HepG2 (cell line): ENCODE results near the gene APOL5. TPM values are rescaled to one million over a fixed set of nuclear protein-coding genes. Genes with fewer than 3 reads are reported as not detected.
"Not testable (repeated sequence)": the region's sequence is repeated elsewhere in the genome, so short reads cannot be mapped to it uniquely, and the experiment has no call there.

Experiments used
- ATAC-seq: fragments of 200-7000 bp; cut with Tn5 transposase; 3 replicates; pipeline ENCODE4 v1.9.1; 2020; ENCODE audit warnings: mild to moderate bottlenecking, moderate library complexity
- BruUV-seq: library from RNA; stranded (reverse); fragments of 400-500 nt; replicated peaks from 2 replicates; lab custom pipeline; 2021; lab: Mats Ljungman, UMichigan
- CTCF ChIA-PET: fragments of 300-600 bp; formaldehyde crosslinking; extraction: SDS; loops from one replicate; lab custom pipeline; 2021; ENCODE audit warnings: low total read pairs, inconsistent platforms, low intra/inter-chr PET ratio; lab: Yijun Ruan, JAX
- POLR2A ChIA-PET: fragments of 350-600 bp; sonication (Branson Sonifier 250); formaldehyde crosslinking; loops from one replicate; lab custom pipeline; 2020; ENCODE audit warnings: antibody characterized with exemption, inconsistent platforms; lab: Yijun Ruan, JAX
- DNase-seq: peaks from one replicate; pipeline ENCODE4 v3.0.0-alpha.2; 2015; ENCODE audit warnings: low spot score
- FAIRE-seq: peaks from 3 replicates; lab custom pipeline; 2011; peaks lifted over from hg19 to GRCh38; lab: Jason Lieb, UNC
- H2AFZ ChIP-seq: one replicate; pipeline ENCODE4 v1.6.1; 2011; ENCODE audit warnings: low read length, inconsistent platforms
- H3K27ac ChIP-seq: fragments of 300-600 bp; 3 replicates; pipeline ENCODE4 v1.8.0; 2011; ENCODE audit warnings: mixed run types, mild to moderate bottlenecking, mixed read lengths, low read length, inconsistent platforms; ENCODE audit not compliant: insufficient read depth; ENCODE audit errors: extremely low read length
- H3K27me3 ChIP-seq, 2 experiments: fragments of 200-600 bp in 1 of 2; 2 replicates in 1 of 2; 3 replicates in 1 of 2; pipeline versions ENCODE4 v1.6.0 to v1.8.0; 2011; ENCODE audit warnings: low read length in 2 of 2, mild to moderate bottlenecking in 2 of 2, moderate library complexity in 2 of 2, inconsistent platforms in 1 of 2; ENCODE audit not compliant: insufficient read depth in 2 of 2, control insufficient read depth in 1 of 2
- H3K36me3 ChIP-seq, 2 experiments: fragments of 200-600 bp in 1 of 2; replicated peaks in 1 of 2; 2 replicates in 1 of 2; 3 replicates in 1 of 2; pipeline versions ENCODE4 v1.5.1 to v1.8.0; 2011; ENCODE audit warnings: low read length in 2 of 2, inconsistent platforms in 1 of 2; ENCODE audit not compliant: insufficient read depth in 2 of 2, control insufficient read depth in 1 of 2
- H3K4me1 ChIP-seq: 2 replicates; pipeline ENCODE4 v1.5.1; 2012; ENCODE audit warnings: low read length, inconsistent platforms; ENCODE audit not compliant: insufficient read depth
- H3K4me2 ChIP-seq: 2 replicates; pipeline ENCODE4 v1.6.0; 2011; ENCODE audit warnings: low read depth, low read length, inconsistent platforms
- H3K4me3 ChIP-seq, 3 experiments: fragments of 200-600 bp in 1 of 3; sonication (generic), shearing (Covaris generic) in 1 of 3; replicated peaks in 1 of 3; 2 replicates each; pipeline ENCODE4 v1.5.1; 2011 to 2016; ENCODE audit warnings: low read length in 3 of 3, inconsistent platforms in 2 of 3, low read depth in 2 of 3, mild to moderate bottlenecking in 2 of 3, control low read depth in 1 of 3, mixed read lengths in 1 of 3; ENCODE audit not compliant: insufficient read depth in 1 of 3
- H3K79me2 ChIP-seq: one replicate; pipeline ENCODE4 v1.6.1; 2011; ENCODE audit warnings: low read length, inconsistent platforms; ENCODE audit not compliant: insufficient read depth
- H3K9ac ChIP-seq: 2 replicates; pipeline ENCODE4 v1.6.0; 2011; ENCODE audit warnings: mild to moderate bottlenecking, low read depth, low read length, inconsistent platforms; ENCODE audit not compliant: insufficient read depth
- H3K9me3 ChIP-seq: 2 replicates; pipeline ENCODE4 v1.5.1; 2012; ENCODE audit warnings: mild to moderate bottlenecking, low read length
- H4K20me1 ChIP-seq: 2 replicates; pipeline ENCODE4 v1.6.0; 2011; ENCODE audit warnings: inconsistent platforms, mild to moderate bottlenecking, low read length, moderate library complexity; ENCODE audit not compliant: insufficient read depth
- ATF3 ChIP-seq: sonication (generic); formaldehyde crosslinking; IDR thresholded peaks from 2 replicates; pipeline ENCODE4 v1.4.0; 2020; ENCODE audit warnings: missing genetic modification reagents
- ZNF770 ChIP-seq: sonication (generic); formaldehyde crosslinking; IDR thresholded peaks from 2 replicates; pipeline ENCODE4 v1.5.0; 2020; ENCODE audit warnings: mild to moderate bottlenecking, missing genetic modification reagents
- WGBS: methylation state at CpG from one replicate; pipeline ENCODE4 v1.1.6; 2017; ENCODE audit warnings: low lambda C conversion rate; 5-methylcytosine and 5-hydroxymethylcytosine counted together
- in situ Hi-C: cut with HindIII; loops from 2 replicates; pipeline ENCODE4 v1.10.0; 2017; ENCODE audit warnings: low pct_unique_long_range_greater_than_20kb; ENCODE audit not compliant: extremely low pct_ligation_motif_present
- intact Hi-C: fragments of 100-400 bp; cut with micrococcal nuclease; formaldehyde crosslinking; loops from one replicate; pipeline ENCODE4 v1.10.0; 2022; ENCODE audit not compliant: unreplicated experiment
- polyA plus RNA-seq, 8 experiments: library from polyadenylated mRNA; depleted of rRNA in 3 of 8; stranded (reverse) in 7 of 8; unstranded in 1 of 8; fragments of >200 nt; fragmentation: Illumina TruSeq in 4 of 8; extraction: Trizol in 4 of 8; gene quantifications; 2 replicates each; pipeline versions ENCODE4 v1.2.1 to v1.2.3, GENCODE V29; 2011 to 2016; ENCODE audit warnings: low read depth in 4 of 8, missing spikeins in 1 of 8, mixed read lengths in 1 of 8; ENCODE audit not compliant: insufficient read depth in 1 of 8
- total RNA-seq, 5 experiments: library from RNA; depleted of rRNA; stranded (reverse); fragments of >200 nt; fragmentation: Illumina TruSeq; extraction: Trizol; gene quantifications; 2 replicates each; pipeline ENCODE4 v1.2.3, GENCODE V29; 2016; ENCODE audit warnings: low read depth in 1 of 5
- TF ChIP-seq, protein P1 (sequence below): sonication (generic); formaldehyde crosslinking; IDR thresholded peaks from 2 replicates; pipeline ENCODE4 v1.9.0; 2021; ENCODE audit warnings: mild to moderate bottlenecking, missing genetic modification reagents

APOL5 gene
- total and polyA plus RNA-seq, 2 of the 13 experiments (the other 11 are each of a cell fraction or from before 2014, with no cell fraction given): not detected

DNA sequence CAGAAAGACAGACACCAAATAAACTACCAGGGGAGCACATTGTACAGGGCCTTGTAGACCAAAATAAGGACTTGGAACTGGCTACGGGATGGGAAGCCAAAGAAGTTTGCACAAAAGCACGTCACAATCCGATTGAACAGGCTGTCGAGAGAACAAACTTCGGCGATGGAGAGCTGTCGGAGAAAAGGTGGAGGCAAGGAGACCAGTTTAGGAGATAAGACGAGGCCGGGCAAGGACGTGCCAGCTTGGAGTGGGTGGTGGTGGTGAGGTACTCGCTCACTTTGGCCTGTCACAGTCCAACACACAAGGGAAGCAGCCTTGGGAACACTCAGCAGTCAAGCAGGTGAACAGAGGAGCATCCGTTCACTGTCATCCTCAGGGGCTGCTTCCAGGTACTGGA is 19.0 kb downstream of the APOL5 start (continued):
- TF ChIP-seq, protein P1, sequence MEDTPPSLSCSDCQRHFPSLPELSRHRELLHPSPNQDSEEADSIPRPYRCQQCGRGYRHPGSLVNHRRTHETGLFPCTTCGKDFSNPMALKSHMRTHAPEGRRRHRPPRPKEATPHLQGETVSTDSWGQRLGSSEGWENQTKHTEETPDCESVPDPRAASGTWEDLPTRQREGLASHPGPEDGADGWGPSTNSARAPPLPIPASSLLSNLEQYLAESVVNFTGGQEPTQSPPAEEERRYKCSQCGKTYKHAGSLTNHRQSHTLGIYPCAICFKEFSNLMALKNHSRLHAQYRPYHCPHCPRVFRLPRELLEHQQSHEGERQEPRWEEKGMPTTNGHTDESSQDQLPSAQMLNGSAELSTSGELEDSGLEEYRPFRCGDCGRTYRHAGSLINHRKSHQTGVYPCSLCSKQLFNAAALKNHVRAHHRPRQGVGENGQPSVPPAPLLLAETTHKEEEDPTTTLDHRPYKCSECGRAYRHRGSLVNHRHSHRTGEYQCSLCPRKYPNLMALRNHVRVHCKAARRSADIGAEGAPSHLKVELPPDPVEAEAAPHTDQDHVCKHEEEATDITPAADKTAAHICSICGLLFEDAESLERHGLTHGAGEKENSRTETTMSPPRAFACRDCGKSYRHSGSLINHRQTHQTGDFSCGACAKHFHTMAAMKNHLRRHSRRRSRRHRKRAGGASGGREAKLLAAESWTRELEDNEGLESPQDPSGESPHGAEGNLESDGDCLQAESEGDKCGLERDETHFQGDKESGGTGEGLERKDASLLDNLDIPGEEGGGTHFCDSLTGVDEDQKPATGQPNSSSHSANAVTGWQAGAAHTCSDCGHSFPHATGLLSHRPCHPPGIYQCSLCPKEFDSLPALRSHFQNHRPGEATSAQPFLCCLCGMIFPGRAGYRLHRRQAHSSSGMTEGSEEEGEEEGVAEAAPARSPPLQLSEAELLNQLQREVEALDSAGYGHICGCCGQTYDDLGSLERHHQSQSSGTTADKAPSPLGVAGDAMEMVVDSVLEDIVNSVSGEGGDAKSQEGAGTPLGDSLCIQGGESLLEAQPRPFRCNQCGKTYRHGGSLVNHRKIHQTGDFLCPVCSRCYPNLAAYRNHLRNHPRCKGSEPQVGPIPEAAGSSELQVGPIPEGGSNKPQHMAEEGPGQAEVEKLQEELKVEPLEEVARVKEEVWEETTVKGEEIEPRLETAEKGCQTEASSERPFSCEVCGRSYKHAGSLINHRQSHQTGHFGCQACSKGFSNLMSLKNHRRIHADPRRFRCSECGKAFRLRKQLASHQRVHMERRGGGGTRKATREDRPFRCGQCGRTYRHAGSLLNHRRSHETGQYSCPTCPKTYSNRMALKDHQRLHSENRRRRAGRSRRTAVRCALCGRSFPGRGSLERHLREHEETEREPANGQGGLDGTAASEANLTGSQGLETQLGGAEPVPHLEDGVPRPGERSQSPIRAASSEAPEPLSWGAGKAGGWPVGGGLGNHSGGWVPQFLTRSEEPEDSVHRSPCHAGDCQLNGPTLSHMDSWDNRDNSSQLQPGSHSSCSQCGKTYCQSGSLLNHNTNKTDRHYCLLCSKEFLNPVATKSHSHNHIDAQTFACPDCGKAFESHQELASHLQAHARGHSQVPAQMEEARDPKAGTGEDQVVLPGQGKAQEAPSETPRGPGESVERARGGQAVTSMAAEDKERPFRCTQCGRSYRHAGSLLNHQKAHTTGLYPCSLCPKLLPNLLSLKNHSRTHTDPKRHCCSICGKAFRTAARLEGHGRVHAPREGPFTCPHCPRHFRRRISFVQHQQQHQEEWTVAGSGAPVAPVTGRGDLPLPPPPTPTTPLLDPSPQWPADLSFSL (CRISPR knock-in tag): no peak
- TF ChIP-seq ATF3 (CRISPR knock-in tag): no peak

GRCh38 chr22:35737886-35738285 is 20.2 kb downstream of the APOL5 start:
- in situ Hi-C loops: loop anchor here (10.0 to 25.0 kb wide), 3 partner anchors 103 to 374 kb away; no protein-coding TSS in a partner anchor
- H3K79me2 ChIP-seq, H3K4me3 ChIP-seq, CTCF ChIA-PET, H3K27ac ChIP-seq: not testable (repeated sequence)
- 0 out of 2 replicates have a peak, but pooled peaks have one; percentile 29 for TF ChIP-seq ZNF770 (CRISPR knock-in tag)
- TF ChIP-seq, all 625 proteins: peak for 1; not testable (repeated sequence) for 624
- intact Hi-C loops, H4K20me1 ChIP-seq, H3K4me1 ChIP-seq, DNase-seq, H3K4me2 ChIP-seq, H3K9ac ChIP-seq, H3K27me3 ChIP-seq, BruUV-seq, H3K9me3 ChIP-seq, ATAC-seq, POLR2A ChIA-PET, H2AFZ ChIP-seq, FAIRE-seq, H3K36me3 ChIP-seq: not testable (repeated sequence)
- WGBS: 94% methylated on average over 6 of the region's 6 CpGs
